Breast epithelium (tissue), 3 donors: ENCODE measurements around the gene TNNI2.

Source experiments
- POLR2AphosphoS5 ChIP-seq, 3 donors: sonication (generic); formaldehyde crosslinking; IDR thresholded peaks; one replicate each; pipeline ENCODE4 v1.6.1; 2017; ENCODE audit warnings: antibody characterized with exemption in 3 of 3
- TF ChIP-seq, protein P1 (sequence below), 3 donors: fragments of 450-650 bp; IDR thresholded peaks; one replicate each; pipeline ENCODE4 v1.5.1; 2016 to 2017; ENCODE audit warnings: antibody characterized with exemption in 3 of 3, mild to moderate bottlenecking in 3 of 3, moderate library complexity in 3 of 3

GRCh38 chr11:1810761-1811160, 28.0 kb upstream of the TNNI2 start:
- TF ChIP-seq POLR2AphosphoS5 (IDR thresholded peaks at IDR 0.05) = no peak
- TF ChIP-seq, protein P1, sequence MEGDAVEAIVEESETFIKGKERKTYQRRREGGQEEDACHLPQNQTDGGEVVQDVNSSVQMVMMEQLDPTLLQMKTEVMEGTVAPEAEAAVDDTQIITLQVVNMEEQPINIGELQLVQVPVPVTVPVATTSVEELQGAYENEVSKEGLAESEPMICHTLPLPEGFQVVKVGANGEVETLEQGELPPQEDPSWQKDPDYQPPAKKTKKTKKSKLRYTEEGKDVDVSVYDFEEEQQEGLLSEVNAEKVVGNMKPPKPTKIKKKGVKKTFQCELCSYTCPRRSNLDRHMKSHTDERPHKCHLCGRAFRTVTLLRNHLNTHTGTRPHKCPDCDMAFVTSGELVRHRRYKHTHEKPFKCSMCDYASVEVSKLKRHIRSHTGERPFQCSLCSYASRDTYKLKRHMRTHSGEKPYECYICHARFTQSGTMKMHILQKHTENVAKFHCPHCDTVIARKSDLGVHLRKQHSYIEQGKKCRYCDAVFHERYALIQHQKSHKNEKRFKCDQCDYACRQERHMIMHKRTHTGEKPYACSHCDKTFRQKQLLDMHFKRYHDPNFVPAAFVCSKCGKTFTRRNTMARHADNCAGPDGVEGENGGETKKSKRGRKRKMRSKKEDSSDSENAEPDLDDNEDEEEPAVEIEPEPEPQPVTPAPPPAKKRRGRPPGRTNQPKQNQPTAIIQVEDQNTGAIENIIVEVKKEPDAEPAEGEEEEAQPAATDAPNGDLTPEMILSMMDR (IDR thresholded peaks at IDR 0.05) = no peak
